Endodermal cell (in vitro differentiated cells): ENCODE results near the gene QSER1. TPM values are rescaled to one million over a fixed set of nuclear protein-coding genes. Genes with fewer than 3 reads are reported as not detected.

ENCODE experiments used
- DNase-seq: peaks from one replicate; pipeline ENCODE4 v3.0.0-alpha.2; 2017
- H3K27ac ChIP-seq: 2 replicates; pipeline ENCODE4 v1.5.1; 2013; ENCODE audit warnings: mild to moderate bottlenecking, low read depth, low read length, moderate library complexity
- H3K27me3 ChIP-seq: 2 replicates; pipeline ENCODE4 v1.6.1; 2013; ENCODE audit warnings: mild to moderate bottlenecking, low read length, moderate library complexity; ENCODE audit not compliant: insufficient read depth, control insufficient read depth, poor library complexity, severe bottlenecking
- H3K36me3 ChIP-seq: 2 replicates; pipeline ENCODE4 v1.7.0; 2013; ENCODE audit warnings: mild to moderate bottlenecking, low read length, moderate library complexity; ENCODE audit not compliant: control insufficient read depth, insufficient read depth
- H3K4me1 ChIP-seq: one replicate; pipeline ENCODE4 v1.7.0; 2013; ENCODE audit warnings: low read length; ENCODE audit not compliant: control insufficient read depth, insufficient read depth
- H3K4me3 ChIP-seq: 2 replicates; pipeline ENCODE4 v1.5.1; 2013; ENCODE audit warnings: mild to moderate bottlenecking, low read length, moderate library complexity
- H3K9ac ChIP-seq: 2 replicates; pipeline ENCODE4 v1.6.1; 2013; ENCODE audit warnings: mild to moderate bottlenecking, low read length, moderate library complexity; ENCODE audit not compliant: poor library complexity, severe bottlenecking; ENCODE audit errors: extremely low read depth
- H3K9me3 ChIP-seq: 2 replicates; pipeline ENCODE4 v1.6.1; 2013; ENCODE audit warnings: mild to moderate bottlenecking, low read length, moderate library complexity; ENCODE audit not compliant: control insufficient read depth
- H3K27ac Mint-ChIP-seq: 2 replicates; pipeline ENCODE4 v1.8.0; 2020; ENCODE audit warnings: mixed read lengths
- H3K27me3 Mint-ChIP-seq: 2 replicates; pipeline ENCODE4 v1.8.0; 2021; ENCODE audit warnings: mild to moderate bottlenecking, mixed read lengths; ENCODE audit not compliant: insufficient read depth
- H3K36me3 Mint-ChIP-seq: 2 replicates; pipeline ENCODE4 v1.8.0; 2020; ENCODE audit warnings: low read depth, mixed read lengths
- H3K4me1 Mint-ChIP-seq: 2 replicates; pipeline ENCODE4 v1.8.0; 2020; ENCODE audit warnings: mixed read lengths
- H3K4me3 Mint-ChIP-seq: 2 replicates; pipeline ENCODE4 v1.8.0; 2020; ENCODE audit warnings: mild to moderate bottlenecking, moderate library complexity, mixed read lengths
- H3K9me3 Mint-ChIP-seq: 2 replicates; pipeline ENCODE4 v1.8.0; 2020; ENCODE audit warnings: mild to moderate bottlenecking, mixed read lengths
- WGBS, 2 experiments: methylation state at CpG; one replicate each; pipeline versions ENCODE4 v1.1.5 to v1.1.7; 2013; ENCODE audit warnings: missing lambda C conversion rate in 2 of 2, mixed read lengths in 1 of 2; ENCODE audit not compliant: insufficient coverage in 1 of 2, insufficient read length in 1 of 2; 5-methylcytosine and 5-hydroxymethylcytosine counted together
- total RNA-seq, 2 donors: library from RNA; stranded (reverse); fragmentation: NEBNext Ultra II Directional in 1 of 2; extraction: Animal tissue kit (Norgen Biotek cat#: 25700) in 1 of 2; gene quantifications; 2 replicates in 1 of 2; 3 replicates in 1 of 2; pipeline ENCODE4 v1.2.1, GENCODE V29; 2021
- TF ChIP-seq, protein P1 (sequence below): fragments of 200-600 bp; sonication (generic); conservative IDR thresholded peaks from 2 replicates; pipeline ENCODE4 v1.5.0; 2021; ENCODE audit warnings: antibody characterized with exemption, mild to moderate bottlenecking

QSER1 gene
- total RNA-seq, 2 donors from 2014 or later: 66.5 to 82.0 TPM

DNA sequence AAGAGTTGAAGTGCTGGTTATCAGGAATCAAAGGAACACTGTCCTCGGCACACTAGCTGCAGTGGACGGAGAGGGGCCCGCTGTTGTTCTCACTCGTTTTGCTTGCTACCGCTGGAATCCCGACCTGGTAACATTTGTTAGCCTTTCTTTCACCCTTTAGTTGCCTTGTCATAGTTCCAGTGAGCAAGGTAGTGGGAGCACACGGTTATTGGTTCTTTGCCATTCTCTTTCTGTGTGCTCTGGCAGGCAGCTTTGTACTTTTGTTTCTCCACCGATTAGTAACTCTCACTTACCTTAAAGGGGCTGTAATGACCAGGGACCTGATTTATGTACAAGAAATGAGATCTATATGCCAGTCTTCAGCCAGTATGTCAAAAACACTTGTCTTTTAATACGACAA is 124.9 kb downstream of the QSER1 start:
- peaks cover 2% of the 10 kb centered on the region for H3K9me3 Mint-ChIP-seq
- no peaks in the 10 kb centered on the region for H3K36me3 ChIP-seq
- H3K4me1 ChIP-seq: peaks cover 3% of the 10 kb centered on the region
- DNase-seq: no peak
- H3K9ac ChIP-seq: no peak overlapping the region
- 69 to 73% methylated on average over 8 to 9 of the region's 9 CpGs for WGBS, 2 experiments
- peaks cover 32% of the 10 kb centered on the region for H3K27me3 Mint-ChIP-seq
- H3K9me3 ChIP-seq: no peaks in the 10 kb centered on the region
- H3K36me3 Mint-ChIP-seq: no peaks in the 10 kb centered on the region
- no peak overlapping the region for H3K27ac Mint-ChIP-seq
- TF ChIP-seq, protein P1, sequence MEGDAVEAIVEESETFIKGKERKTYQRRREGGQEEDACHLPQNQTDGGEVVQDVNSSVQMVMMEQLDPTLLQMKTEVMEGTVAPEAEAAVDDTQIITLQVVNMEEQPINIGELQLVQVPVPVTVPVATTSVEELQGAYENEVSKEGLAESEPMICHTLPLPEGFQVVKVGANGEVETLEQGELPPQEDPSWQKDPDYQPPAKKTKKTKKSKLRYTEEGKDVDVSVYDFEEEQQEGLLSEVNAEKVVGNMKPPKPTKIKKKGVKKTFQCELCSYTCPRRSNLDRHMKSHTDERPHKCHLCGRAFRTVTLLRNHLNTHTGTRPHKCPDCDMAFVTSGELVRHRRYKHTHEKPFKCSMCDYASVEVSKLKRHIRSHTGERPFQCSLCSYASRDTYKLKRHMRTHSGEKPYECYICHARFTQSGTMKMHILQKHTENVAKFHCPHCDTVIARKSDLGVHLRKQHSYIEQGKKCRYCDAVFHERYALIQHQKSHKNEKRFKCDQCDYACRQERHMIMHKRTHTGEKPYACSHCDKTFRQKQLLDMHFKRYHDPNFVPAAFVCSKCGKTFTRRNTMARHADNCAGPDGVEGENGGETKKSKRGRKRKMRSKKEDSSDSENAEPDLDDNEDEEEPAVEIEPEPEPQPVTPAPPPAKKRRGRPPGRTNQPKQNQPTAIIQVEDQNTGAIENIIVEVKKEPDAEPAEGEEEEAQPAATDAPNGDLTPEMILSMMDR: no peak
- H3K4me3 ChIP-seq: peak overlapping the region; percentile 77
- peak overlapping the region; percentile 68 for H3K4me3 Mint-ChIP-seq
- peaks cover 18% of the 10 kb centered on the region for H3K4me1 Mint-ChIP-seq
- H3K27ac ChIP-seq: no peak overlapping the region
- peaks cover 18% of the 10 kb centered on the region for H3K27me3 ChIP-seq

DNA sequence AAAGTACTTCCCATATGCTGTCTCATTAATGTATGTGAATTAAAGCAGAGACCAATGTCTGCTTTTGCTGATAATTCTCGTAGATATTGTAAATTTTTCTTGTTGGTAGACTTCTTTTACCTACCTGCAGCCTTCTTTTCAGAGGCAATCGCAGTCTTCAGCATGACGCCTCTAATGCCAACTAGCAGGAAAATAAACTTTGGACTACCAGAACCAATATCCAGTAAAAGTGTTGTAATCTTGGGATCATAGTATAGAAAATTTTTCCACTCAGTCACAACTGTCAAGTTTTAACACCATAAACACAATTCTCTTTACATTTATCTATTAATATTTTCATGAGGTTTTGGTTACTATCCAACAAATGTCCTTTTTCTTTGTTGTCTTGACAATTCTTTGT is 125.4 kb downstream of the QSER1 start:
- no peak overlapping the region for H3K4me3 ChIP-seq
- Mint-ChIP-seq H3K4me1 (peaks cover 18% of the 10 kb centered on the region), H3K4me3 (no peak overlapping the region), H3K9me3 (no peaks in the 10 kb centered on the region), H3K27ac (no peak overlapping the region), H3K36me3 (no peaks in the 10 kb centered on the region), H3K27me3 (peaks cover 32% of the 10 kb centered on the region)
- DNase-seq: no peak
- WGBS, 2 experiments: 83% methylated on average over 3 of the region's 3 CpGs; no CpG with 5 or more reads in 1 of the 2 experiments
- no peaks in the 10 kb centered on the region for H3K36me3 ChIP-seq
- TF ChIP-seq, protein P1: no peak
- peaks cover 18% of the 10 kb centered on the region for H3K27me3 ChIP-seq
- no peak overlapping the region for H3K9ac ChIP-seq
- H3K27ac ChIP-seq: no peak overlapping the region
- peaks cover 3% of the 10 kb centered on the region for H3K4me1 ChIP-seq
- H3K9me3 ChIP-seq: no peaks in the 10 kb centered on the region

DNA sequence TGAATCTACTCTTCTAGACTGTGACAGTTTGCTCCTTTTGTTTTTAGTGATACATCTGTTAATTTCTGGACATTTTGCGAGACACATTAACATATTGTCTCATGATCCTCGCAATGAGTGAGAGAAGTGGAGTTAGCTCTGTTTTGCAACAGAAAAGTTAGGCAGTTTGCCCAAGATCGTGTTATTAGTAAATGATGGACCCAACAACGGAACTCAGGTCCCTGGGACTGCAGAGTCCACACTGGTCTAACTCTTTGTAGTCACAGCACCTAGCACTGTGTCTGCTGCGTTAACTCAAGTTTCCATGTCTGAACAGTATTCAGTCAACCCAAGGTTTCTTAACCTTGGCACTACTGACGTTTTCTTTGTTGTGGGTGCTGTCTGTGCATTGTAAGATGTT is 126.2 kb downstream of the QSER1 start:
- H3K27me3 ChIP-seq: peaks cover 18% of the 10 kb centered on the region
- Mint-ChIP-seq H3K27ac (no peak overlapping the region), H3K4me3 (no peak overlapping the region), H3K9me3 (no peaks in the 10 kb centered on the region), H3K36me3 (no peaks in the 10 kb centered on the region), H3K4me1 (peaks cover 22% of the 10 kb centered on the region), H3K27me3 (peaks cover 30% of the 10 kb centered on the region)
- no peak overlapping the region for H3K27ac ChIP-seq
- no peaks in the 10 kb centered on the region for H3K9me3 ChIP-seq
- H3K9ac ChIP-seq: no peak overlapping the region
- no peak overlapping the region for H3K4me3 ChIP-seq
- peaks cover 3% of the 10 kb centered on the region for H3K4me1 ChIP-seq
- H3K36me3 ChIP-seq: no peaks in the 10 kb centered on the region
- TF ChIP-seq, protein P1: no peak
- DNase-seq: no peak
- WGBS, 2 experiments: 93 to 95% methylated on average over 4 to 6 of the region's 6 CpGs
